Left ventricle myocardium superior (tissue), 1 donor: Measurements from ENCODE around the gene FAM118B. TPM values are rescaled to one million over a fixed set of nuclear protein-coding genes. Genes with fewer than 3 reads are reported as not detected.

Source experiments
- ATAC-seq: fragments of 200-7000 bp; cut with Tn5 transposase; one replicate; pipeline ENCODE4 v1.9.1; 2020; ENCODE audit warnings: mild to moderate bottlenecking, moderate library complexity
- DNase-seq: peaks from one replicate; pipeline ENCODE4 v3.0.0-alpha.2; 2020
- intact Hi-C: fragments of 100-400 bp; cut with micrococcal nuclease; formaldehyde crosslinking; loops from one replicate; pipeline ENCODE4 v1.11.0; 2022
- total RNA-seq: library from RNA; stranded (reverse); fragmentation: NEBNext Ultra II Directional; extraction: Animal tissue kit (Norgen Biotek cat#: 25700); gene quantifications from one replicate; pipeline ENCODE4 v1.2.1, GENCODE V29; 2021
- donor health status: DM: no; HTN: yes; CAD: no; lungs with severe emphysema.

Gene FAM118B
- total RNA-seq, 1 donor from 2014 or later, result 25.1 TPM

- intact Hi-C loops, result no loop called here
- ATAC-seq, result no peak
- no peak for DNase-seq
Observed at GRCh38 chr11:126185259-126186024, 26.1 kb upstream of the FAM118B start.

DNA sequence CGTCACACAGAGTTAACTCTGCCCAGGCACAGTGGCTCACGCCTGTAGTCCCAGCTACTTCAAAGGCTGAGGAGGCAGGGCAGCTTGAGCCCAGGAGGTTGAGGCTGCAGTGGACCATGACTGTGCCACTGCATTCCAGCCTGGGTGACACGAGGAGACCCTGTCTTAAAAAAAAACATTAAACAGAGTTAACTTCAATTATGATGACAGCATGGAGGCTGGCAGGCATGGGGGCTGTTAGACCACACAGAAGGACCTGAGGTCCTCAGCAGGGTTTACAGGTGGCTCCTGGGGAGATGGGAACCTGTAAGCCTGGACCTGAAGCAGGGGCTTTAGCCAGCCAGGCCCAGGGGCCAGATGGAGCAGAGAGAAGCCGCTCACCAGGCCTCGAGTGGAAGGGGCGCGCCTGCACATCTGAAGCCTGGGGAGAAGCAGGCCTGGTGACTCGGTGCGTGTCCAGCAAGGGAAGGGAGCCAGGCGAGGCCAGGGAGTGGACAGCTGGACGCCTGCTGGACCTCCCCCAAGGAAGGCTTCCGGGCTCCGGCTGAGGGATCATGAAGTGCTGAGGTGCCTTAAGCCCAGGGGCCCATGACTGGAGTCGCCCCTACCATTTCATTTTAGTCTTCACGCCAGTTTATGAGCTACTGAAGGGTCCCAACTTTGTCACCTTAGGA is 25.4 kb upstream of the FAM118B start:
- peak; percentile 85 for DNase-seq
- intact Hi-C loops, result no loop called here
- peak; percentile 83 for ATAC-seq

DNA sequence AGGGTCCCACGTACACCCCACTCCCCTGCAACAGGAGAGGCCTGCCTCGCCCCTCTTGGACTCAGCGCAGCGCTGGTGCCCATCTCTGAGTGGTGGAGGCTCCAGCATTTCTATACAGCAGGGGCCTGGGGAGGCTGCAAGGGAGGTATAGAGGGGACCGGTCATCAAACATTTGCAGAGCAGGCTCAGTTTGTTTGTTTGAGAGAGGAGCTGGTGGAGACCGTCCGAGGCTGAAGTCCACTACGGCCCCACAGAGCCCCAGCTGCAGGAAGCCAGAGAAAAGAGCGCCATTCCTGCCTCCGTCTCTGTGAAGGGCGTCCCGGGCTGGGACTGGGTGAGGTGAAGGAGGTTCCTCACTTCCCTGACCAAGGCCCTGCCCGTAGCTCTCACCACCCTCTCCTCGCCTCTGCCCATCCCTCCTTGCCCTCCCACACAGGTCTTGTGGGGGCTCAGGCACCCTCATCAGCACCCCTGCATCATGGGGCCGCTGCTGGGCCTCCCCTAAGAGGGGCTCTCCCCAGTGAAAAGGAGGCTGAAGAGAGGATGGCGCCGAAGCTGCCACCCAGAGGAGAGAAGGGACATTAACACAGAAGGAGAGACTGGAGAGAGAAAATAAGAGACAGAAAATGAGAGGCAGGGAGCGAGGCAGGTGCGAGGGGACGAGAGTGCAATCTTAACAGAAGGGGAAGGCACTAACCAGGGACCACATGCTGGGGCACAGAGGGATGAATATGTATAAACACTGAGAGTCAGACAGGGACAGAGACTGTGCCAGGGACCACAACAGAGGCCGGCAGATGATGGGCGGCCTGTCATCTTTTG is 24.7 kb upstream of the FAM118B start:
- ATAC-seq, result peak; percentile 20
- intact Hi-C loops, result no loop called here
- DNase-seq, result no peak

GRCh38 chr11:126188332-126189108 is 23.1 kb upstream of the FAM118B start:
- intact Hi-C loops, result no loop called here
- ATAC-seq, result no peak

GRCh38 chr11:126189109-126189929 is 22.3 kb upstream of the FAM118B start:
- ATAC-seq (no peak), DNase-seq (no peak)
- intact Hi-C loops, result no loop called here

More at GRCh38 chr11:126188332-126189108, 23.1 kb upstream of the FAM118B start:
- no peak for DNase-seq

- intact Hi-C loops, result loop anchor here (5.0 kb wide), 1 partner anchor 248 kb away; no protein-coding TSS in a partner anchor
- no peak for DNase-seq
- no peak for ATAC-seq
Observed at GRCh38 chr11:126190792-126191191, 20.8 kb upstream of the FAM118B start.

DNA sequence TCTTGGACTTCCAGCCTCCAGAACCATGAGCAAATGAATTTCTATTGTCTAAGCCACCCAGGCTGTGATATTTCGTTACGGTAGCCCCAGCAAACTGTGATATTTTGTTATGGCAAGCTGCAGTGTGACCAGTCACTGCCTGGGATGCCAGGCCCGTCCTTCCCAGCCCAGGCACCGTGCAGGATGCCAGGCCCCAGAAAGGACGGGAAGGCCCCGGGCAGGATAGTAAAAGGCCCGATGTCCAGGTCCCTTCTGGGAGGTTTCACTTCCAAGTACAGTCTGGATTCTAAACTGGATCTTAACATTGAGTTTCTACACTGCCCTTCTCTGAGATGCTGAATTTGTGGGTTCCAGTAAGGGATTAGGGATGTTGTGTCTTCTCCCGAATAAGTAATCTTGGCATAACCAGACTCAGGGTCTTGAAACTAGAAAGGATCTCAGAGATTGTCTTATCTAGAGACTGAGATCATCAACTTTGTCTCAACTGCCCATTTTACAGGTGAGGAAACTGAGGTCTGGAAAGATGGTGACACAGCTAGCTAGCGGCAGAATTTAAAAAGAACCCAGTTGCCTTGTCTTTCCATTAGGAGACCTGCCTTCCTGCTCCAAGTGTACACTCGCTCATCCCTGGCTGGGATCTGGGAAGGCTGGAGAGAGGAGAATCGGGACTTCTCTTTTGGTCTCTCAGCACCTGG is 20.1 kb upstream of the FAM118B start:
- ATAC-seq (no peak), DNase-seq (no peak)
- intact Hi-C loops, result loop anchor here (5.0 kb wide), 1 partner anchor 249 kb away; no protein-coding TSS in a partner anchor

- no peak for ATAC-seq
- no peak for DNase-seq
- intact Hi-C loops, result loop anchor here (5.0 kb wide), 1 partner anchor 250 kb away; no protein-coding TSS in a partner anchor
Observed at GRCh38 chr11:126192361-126192760, 19.2 kb upstream of the FAM118B start.

DNA sequence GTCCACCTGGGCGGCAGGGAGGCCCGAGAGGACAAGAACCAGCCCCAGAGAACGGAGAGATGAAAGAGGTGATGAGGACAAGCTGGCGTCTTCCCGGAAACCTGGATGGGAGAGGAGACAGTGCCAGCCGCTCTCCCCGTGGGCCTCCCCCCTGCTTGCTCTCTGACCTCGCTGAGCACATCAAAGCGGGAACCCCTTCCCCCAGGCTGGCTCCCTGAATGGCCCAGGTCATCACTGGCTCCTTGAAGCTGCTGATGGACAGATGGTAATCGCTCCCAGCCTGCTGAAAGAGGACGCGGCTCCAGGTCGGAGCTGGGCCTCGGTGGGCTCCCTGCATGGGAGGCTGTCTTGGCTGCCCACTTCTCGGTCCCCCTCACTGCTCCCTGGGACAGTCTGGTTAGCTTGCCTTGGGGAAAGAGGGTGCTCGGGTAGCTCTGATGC is 18.5 kb upstream of the FAM118B start:
- intact Hi-C loops, result loop anchor here (5.0 kb wide), 1 partner anchor 251 kb away; no protein-coding TSS in a partner anchor
- ATAC-seq (no peak), DNase-seq (no peak)

DNA sequence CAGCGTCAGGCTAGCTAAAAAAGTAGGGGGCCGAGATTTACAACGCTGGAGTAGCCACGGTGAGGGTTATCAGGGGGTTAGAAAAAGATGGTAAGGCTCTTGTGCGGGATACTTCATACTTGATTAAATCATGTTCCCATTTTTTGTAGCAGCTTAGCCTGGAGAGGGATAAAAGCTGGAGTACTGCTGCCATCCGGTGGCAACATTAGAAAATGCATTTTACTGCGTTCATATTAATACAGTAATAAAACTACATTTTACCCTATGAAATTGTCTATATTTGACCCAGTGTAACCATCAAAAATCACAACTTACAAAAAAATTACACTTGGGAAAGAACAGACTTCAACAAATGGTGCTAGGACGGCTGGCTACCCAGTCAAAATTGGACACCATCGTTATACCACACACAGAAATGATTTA is 17.4 kb upstream of the FAM118B start:
- peak; percentile 71 for ATAC-seq
- intact Hi-C loops, result loop anchor here (5.0 kb wide), 1 partner anchor 252 kb away; no protein-coding TSS in a partner anchor

DNA sequence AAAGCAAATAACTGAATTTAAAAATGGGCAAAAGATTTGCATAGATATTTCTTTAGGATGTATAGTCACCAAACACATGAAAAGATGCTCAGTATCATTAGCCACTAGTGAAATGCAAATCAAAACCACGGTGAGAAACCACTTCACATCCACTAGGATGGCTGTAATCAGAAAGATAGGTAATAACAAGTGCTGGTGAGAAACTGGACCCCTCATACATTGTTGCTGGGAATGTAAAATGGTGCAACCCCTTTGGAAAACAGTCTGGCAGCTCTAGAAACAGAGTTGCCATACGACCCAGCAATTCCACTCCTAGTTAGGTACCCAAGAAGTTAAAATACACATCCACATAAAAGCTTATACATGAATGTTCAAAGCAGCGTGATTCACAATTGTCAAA is 16.5 kb upstream of the FAM118B start:
- no peak for ATAC-seq
- intact Hi-C loops, result loop anchor here (5.0 kb wide), 1 partner anchor 268 kb away; no protein-coding TSS in a partner anchor
- no peak for DNase-seq

More for the DNA sequence above, 17.4 kb upstream of the FAM118B start:
- DNase-seq, result no peak

DNA sequence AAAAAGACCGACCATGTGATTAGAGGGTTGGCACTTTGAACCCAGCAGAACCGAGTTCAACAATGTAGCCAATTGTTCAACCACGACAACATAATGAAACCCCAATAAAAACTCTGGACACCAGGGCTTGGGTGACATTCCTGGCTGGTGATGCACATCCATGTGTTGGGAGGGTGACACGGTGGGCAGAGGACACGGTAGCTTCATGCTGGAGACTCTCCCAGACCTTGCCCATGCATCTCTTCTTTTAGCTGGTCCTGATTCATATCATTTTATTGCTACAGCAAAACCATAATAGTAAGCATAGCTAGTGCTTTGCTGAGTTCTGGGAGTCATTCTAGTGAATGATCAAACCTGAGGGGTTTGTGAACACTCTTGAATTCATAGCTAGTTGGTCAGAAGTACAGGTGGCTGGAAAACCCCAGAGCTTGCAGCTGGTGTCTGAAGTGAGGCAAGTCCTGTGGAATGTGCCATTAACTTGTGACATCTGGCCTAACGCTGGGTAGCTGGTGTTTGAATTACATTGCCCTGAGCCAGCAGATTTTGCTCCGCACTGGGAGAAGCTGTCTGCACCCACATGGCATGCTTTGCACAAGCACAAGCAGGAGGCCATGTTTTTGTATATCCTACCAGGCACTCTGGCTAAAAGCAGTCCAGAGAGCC is 14.2 kb upstream of the FAM118B start:
- ATAC-seq (peak; percentile 45), DNase-seq (no peak)
- intact Hi-C loops, result loop anchor here (5.0 kb wide), 1 partner anchor 270 kb away; no protein-coding TSS in a partner anchor

GRCh38 chr11:126198648-126199047 is 12.9 kb upstream of the FAM118B start:
- no peak for ATAC-seq
- no peak for DNase-seq
- intact Hi-C loops, result loop anchor here (5.0 kb wide), 1 partner anchor 271 kb away; no protein-coding TSS in a partner anchor

- peak; percentile 85 for ATAC-seq
- DNase-seq, result no peak
- intact Hi-C loops, result no loop called here
Observed at GRCh38 chr11:126202646-126203359, 8.8 kb upstream of the FAM118B start.

GRCh38 chr11:126205359-126205758 is 6.2 kb upstream of the FAM118B start:
- intact Hi-C loops, result no loop called here

GRCh38 chr11:126207896-126208295 is 3.7 kb upstream of the FAM118B start:
- ATAC-seq, result no peak
- no peak for DNase-seq
- intact Hi-C loops, result no loop called here

More at GRCh38 chr11:126205359-126205758, 6.2 kb upstream of the FAM118B start:
- ATAC-seq, result no peak
- no peak for DNase-seq
